SK-N-SH treated with all-trans-retinoic acid at 6 μM for 48 hours (cell line): ENCODE results near the gene DNAH5.

ENCODE experiments used
- ATAC-seq: fragments of 200-7000 bp; cut with Tn5 transposase; 3 replicates; pipeline ENCODE4 v1.9.1; 2020; ENCODE audit warnings: mild to moderate bottlenecking, moderate library complexity
- ARNTL ChIP-seq: fragments of 450-650 bp; formaldehyde crosslinking; IDR thresholded peaks from 2 replicates; pipeline ENCODE4 v1.5.0; 2020; ENCODE audit warnings: low read depth, mild to moderate bottlenecking, moderate library complexity, borderline replicate concordance
- BACH2 ChIP-seq: fragments of 250-450 bp; sonication (Bioruptor Pico); IDR thresholded peaks from 2 replicates; pipeline ENCODE4 v1.9.0; 2021; ENCODE audit warnings: mild to moderate bottlenecking, borderline replicate concordance
- CREB5 ChIP-seq: fragments of 250-450 bp; sonication (Bioruptor Pico); IDR thresholded peaks from 2 replicates; pipeline ENCODE4 v1.5.1; 2020; ENCODE audit warnings: low read depth, mild to moderate bottlenecking, moderate library complexity
- CSRNP3 ChIP-seq: fragments of 250-450 bp; sonication (Bioruptor Pico); IDR thresholded peaks from 2 replicates; pipeline ENCODE4 v1.5.1; 2021; ENCODE audit warnings: mild to moderate bottlenecking, moderate library complexity
- ESRRG ChIP-seq: fragments of 250-450 bp; sonication (Bioruptor Pico); IDR thresholded peaks from 2 replicates; pipeline ENCODE4 v1.6.1; 2021; ENCODE audit warnings: mild to moderate bottlenecking
- GLIS3 ChIP-seq: fragments of 250-450 bp; sonication (Bioruptor Pico); IDR thresholded peaks from 2 replicates; pipeline ENCODE4 v1.5.0; 2020; ENCODE audit warnings: mild to moderate bottlenecking, moderate library complexity
- ISL1 ChIP-seq: fragments of 250-450 bp; sonication (Bioruptor Pico); IDR thresholded peaks from 2 replicates; pipeline ENCODE4 v2.1.2; 2022; ENCODE audit warnings: mild to moderate bottlenecking, moderate library complexity
- OSR1 ChIP-seq: fragments of 250-450 bp; sonication (Bioruptor Pico); IDR thresholded peaks from 2 replicates; pipeline ENCODE4 v1.8.0; 2022; ENCODE audit warnings: moderate library complexity, mild to moderate bottlenecking, inconsistent platforms
- RARB ChIP-seq: fragments of 250-450 bp; sonication (Bioruptor Pico); IDR thresholded peaks from 2 replicates; pipeline ENCODE4 v1.8.0; 2021; ENCODE audit warnings: mild to moderate bottlenecking, moderate library complexity
- SNAI2 ChIP-seq: fragments of 250-450 bp; sonication (Bioruptor Pico); IDR thresholded peaks from 2 replicates; pipeline ENCODE4 v1.5.0; 2020; ENCODE audit warnings: mild to moderate bottlenecking, moderate library complexity
- TCF4 ChIP-seq: fragments of 250-450 bp; sonication (Bioruptor Pico); IDR thresholded peaks from 2 replicates; pipeline ENCODE4 v1.8.0; 2021; ENCODE audit warnings: mild to moderate bottlenecking, moderate library complexity, borderline replicate concordance
- TOX ChIP-seq: fragments of 250-450 bp; sonication (Bioruptor Pico); IDR thresholded peaks from 2 replicates; pipeline ENCODE4 v1.8.0; 2021; ENCODE audit warnings: mild to moderate bottlenecking, moderate library complexity, borderline replicate concordance
- ZC3H10 ChIP-seq: fragments of 250-450 bp; sonication (Bioruptor Pico); IDR thresholded peaks from 2 replicates; pipeline ENCODE4 v1.5.1; 2021; ENCODE audit warnings: mild to moderate bottlenecking, moderate library complexity
- ZFP30 ChIP-seq: fragments of 450-650 bp; formaldehyde crosslinking; IDR thresholded peaks from 2 replicates; pipeline ENCODE4 v1.5.0; 2022; ENCODE audit warnings: mild to moderate bottlenecking, moderate library complexity
- ZNF565 ChIP-seq: fragments of 450-650 bp; formaldehyde crosslinking; conservative IDR thresholded peaks from 2 replicates; pipeline ENCODE4 v1.5.0; 2020; ENCODE audit warnings: low read depth, mild to moderate bottlenecking, moderate library complexity
- ZNF70 ChIP-seq: fragments of 450-650 bp; formaldehyde crosslinking; IDR thresholded peaks from 2 replicates; pipeline ENCODE4 v1.5.0; 2020; ENCODE audit warnings: mild to moderate bottlenecking, moderate library complexity
- TF ChIP-seq, protein P1 (sequence below): fragments of 250-450 bp; sonication (Bioruptor Pico); IDR thresholded peaks from 2 replicates; pipeline ENCODE4 v1.8.0; 2020; ENCODE audit warnings: mild to moderate bottlenecking, moderate library complexity, borderline replicate concordance
- TF ChIP-seq, protein P2 (sequence below): fragments of 250-450 bp; sonication (Bioruptor Pico); IDR thresholded peaks from 2 replicates; pipeline ENCODE4 v1.8.0; 2021; ENCODE audit warnings: low read depth, mild to moderate bottlenecking, moderate library complexity, borderline replicate concordance
- TF ChIP-seq, protein P3 (sequence below): fragments of 250-450 bp; sonication (Bioruptor Pico); IDR thresholded peaks from 2 replicates; pipeline ENCODE4 v1.5.0; 2020; ENCODE audit warnings: mild to moderate bottlenecking, moderate library complexity

DNAH5 gene, protein sequence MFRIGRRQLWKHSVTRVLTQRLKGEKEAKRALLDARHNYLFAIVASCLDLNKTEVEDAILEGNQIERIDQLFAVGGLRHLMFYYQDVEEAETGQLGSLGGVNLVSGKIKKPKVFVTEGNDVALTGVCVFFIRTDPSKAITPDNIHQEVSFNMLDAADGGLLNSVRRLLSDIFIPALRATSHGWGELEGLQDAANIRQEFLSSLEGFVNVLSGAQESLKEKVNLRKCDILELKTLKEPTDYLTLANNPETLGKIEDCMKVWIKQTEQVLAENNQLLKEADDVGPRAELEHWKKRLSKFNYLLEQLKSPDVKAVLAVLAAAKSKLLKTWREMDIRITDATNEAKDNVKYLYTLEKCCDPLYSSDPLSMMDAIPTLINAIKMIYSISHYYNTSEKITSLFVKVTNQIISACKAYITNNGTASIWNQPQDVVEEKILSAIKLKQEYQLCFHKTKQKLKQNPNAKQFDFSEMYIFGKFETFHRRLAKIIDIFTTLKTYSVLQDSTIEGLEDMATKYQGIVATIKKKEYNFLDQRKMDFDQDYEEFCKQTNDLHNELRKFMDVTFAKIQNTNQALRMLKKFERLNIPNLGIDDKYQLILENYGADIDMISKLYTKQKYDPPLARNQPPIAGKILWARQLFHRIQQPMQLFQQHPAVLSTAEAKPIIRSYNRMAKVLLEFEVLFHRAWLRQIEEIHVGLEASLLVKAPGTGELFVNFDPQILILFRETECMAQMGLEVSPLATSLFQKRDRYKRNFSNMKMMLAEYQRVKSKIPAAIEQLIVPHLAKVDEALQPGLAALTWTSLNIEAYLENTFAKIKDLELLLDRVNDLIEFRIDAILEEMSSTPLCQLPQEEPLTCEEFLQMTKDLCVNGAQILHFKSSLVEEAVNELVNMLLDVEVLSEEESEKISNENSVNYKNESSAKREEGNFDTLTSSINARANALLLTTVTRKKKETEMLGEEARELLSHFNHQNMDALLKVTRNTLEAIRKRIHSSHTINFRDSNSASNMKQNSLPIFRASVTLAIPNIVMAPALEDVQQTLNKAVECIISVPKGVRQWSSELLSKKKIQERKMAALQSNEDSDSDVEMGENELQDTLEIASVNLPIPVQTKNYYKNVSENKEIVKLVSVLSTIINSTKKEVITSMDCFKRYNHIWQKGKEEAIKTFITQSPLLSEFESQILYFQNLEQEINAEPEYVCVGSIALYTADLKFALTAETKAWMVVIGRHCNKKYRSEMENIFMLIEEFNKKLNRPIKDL (N-terminal part only)

GRCh38 chr5:13944560-13945199 lies at the start of gene DNAH5:
Gene DNAH5, minus strand, starts transcription at chr5:13944688. Its CDS starts 250 bp downstream, at chr5:13944438.
- TF ChIP-seq CSRNP3 (no peak), ZNF565 (CRISPR knock-in tag) (no peak), ARNTL (CRISPR knock-in tag) (no peak), GLIS3 (no peak), ISL1 (CRISPR knock-in tag) (no peak), RARB (CRISPR knock-in tag) (no peak), CREB5 (CRISPR knock-in tag) (no peak), TCF4 (CRISPR knock-in tag) (no peak)
- TF ChIP-seq, protein P1, sequence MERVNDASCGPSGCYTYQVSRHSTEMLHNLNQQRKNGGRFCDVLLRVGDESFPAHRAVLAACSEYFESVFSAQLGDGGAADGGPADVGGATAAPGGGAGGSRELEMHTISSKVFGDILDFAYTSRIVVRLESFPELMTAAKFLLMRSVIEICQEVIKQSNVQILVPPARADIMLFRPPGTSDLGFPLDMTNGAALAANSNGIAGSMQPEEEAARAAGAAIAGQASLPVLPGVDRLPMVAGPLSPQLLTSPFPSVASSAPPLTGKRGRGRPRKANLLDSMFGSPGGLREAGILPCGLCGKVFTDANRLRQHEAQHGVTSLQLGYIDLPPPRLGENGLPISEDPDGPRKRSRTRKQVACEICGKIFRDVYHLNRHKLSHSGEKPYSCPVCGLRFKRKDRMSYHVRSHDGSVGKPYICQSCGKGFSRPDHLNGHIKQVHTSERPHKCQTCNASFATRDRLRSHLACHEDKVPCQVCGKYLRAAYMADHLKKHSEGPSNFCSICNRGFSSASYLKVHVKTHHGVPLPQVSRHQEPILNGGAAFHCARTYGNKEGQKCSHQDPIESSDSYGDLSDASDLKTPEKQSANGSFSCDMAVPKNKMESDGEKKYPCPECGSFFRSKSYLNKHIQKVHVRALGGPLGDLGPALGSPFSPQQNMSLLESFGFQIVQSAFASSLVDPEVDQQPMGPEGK (CRISPR knock-in tag): no peak
- ATAC-seq: no peak

DNA sequence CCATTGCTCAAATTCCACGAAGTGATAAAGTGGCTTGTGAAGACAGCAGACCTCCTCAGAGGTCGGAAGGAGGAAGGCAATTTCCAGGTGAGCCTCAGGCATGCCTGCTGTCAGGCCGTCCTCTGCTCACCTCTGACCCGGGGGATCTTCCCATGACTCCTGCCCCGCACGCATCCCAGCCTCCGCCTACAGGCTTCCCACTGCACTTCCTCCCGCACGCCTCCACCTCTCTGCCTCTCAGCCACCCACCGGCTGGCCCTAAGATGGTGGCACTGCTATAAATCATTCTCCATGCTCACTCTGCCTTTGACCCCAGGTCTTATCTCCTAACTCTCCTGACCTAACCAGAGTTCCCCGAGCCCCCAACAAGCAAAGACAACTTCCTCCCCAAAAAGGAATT lies 49.4 kb upstream of the DNAH5 start:
- TF ChIP-seq ZC3H10 (CRISPR knock-in tag): no peak
- no peak for TF ChIP-seq BACH2 (CRISPR knock-in tag)
- no peak for TF ChIP-seq ESRRG
- TF ChIP-seq, protein P1 (CRISPR knock-in tag): no peak
- TF ChIP-seq, all 23 proteins: peak for 0
- no peak for ATAC-seq

DNA sequence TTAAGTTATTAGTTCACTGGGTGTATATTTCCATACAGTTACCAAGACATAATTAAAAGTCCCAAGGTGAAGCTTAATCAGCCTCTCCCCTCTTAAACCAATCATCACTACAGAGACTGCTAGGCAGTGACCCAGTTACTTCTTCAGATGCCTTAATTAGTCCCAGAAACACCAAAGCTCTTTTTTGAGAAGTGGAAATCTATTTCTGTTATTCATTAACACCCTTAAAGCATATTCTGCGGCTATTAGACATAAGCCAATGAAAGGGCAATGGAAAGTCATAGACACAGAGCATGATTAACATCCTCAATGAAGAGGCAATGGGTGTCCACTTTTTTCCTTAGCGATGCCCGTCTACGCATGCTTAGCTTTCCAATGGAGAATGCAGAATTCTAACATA lies 48.3 kb upstream of the DNAH5 start:
- no peak for ATAC-seq
- TF ChIP-seq TCF4 (CRISPR knock-in tag) (no peak), ZNF70 (no peak), ZFP30 (no peak), OSR1 (CRISPR knock-in tag) (no peak), CSRNP3 (no peak), RARB (CRISPR knock-in tag) (no peak), ZNF565 (CRISPR knock-in tag) (no peak), TOX (CRISPR knock-in tag) (no peak), SNAI2 (CRISPR knock-in tag) (no peak)
- TF ChIP-seq, protein P2, sequence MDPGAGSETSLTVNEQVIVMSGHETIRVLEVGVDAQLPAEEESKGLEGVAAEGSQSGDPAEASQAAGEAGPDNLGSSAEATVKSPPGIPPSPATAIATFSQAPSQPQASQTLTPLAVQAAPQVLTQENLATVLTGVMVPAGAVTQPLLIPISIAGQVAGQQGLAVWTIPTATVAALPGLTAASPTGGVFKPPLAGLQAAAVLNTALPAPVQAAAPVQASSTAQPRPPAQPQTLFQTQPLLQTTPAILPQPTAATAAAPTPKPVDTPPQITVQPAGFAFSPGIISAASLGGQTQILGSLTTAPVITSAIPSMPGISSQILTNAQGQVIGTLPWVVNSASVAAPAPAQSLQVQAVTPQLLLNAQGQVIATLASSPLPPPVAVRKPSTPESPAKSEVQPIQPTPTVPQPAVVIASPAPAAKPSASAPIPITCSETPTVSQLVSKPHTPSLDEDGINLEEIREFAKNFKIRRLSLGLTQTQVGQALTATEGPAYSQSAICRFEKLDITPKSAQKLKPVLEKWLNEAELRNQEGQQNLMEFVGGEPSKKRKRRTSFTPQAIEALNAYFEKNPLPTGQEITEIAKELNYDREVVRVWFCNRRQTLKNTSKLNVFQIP (CRISPR knock-in tag): no peak
- TF ChIP-seq, protein P3, sequence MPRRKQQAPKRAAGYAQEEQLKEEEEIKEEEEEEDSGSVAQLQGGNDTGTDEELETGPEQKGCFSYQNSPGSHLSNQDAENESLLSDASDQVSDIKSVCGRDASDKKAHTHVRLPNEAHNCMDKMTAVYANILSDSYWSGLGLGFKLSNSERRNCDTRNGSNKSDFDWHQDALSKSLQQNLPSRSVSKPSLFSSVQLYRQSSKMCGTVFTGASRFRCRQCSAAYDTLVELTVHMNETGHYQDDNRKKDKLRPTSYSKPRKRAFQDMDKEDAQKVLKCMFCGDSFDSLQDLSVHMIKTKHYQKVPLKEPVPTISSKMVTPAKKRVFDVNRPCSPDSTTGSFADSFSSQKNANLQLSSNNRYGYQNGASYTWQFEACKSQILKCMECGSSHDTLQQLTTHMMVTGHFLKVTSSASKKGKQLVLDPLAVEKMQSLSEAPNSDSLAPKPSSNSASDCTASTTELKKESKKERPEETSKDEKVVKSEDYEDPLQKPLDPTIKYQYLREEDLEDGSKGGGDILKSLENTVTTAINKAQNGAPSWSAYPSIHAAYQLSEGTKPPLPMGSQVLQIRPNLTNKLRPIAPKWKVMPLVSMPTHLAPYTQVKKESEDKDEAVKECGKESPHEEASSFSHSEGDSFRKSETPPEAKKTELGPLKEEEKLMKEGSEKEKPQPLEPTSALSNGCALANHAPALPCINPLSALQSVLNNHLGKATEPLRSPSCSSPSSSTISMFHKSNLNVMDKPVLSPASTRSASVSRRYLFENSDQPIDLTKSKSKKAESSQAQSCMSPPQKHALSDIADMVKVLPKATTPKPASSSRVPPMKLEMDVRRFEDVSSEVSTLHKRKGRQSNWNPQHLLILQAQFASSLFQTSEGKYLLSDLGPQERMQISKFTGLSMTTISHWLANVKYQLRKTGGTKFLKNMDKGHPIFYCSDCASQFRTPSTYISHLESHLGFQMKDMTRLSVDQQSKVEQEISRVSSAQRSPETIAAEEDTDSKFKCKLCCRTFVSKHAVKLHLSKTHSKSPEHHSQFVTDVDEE: no peak
